Brain pericyte (primary cell): ENCODE data around the gene HS6ST2.

Experiments used
- DNase-seq: peaks from one replicate; pipeline ENCODE4 v3.0.0-alpha.2; 2012; ENCODE audit warnings: low read depth, low spot score

The HS6ST2 gene

GRCh38 chrX:132615391-132616131 lies 342.9 kb downstream of the HS6ST2 start:
- DNase-seq, result no peak

- DNase-seq, result no peak
These were observed 344.1 kb downstream of the HS6ST2 start for GRCh38 chrX:132614297-132614696.

- no peak for DNase-seq
These were observed 344.6 kb downstream of the HS6ST2 start for GRCh38 chrX:132613801-132614200.

- no peak for DNase-seq
These were observed 345.4 kb downstream of the HS6ST2 start for GRCh38 chrX:132612821-132613564.

- DNase-seq, result no peak
These were observed 347.9 kb downstream of the HS6ST2 start for GRCh38 chrX:132610536-132610935.

- DNase-seq, result no peak
These were observed 349.0 kb downstream of the HS6ST2 start for GRCh38 chrX:132609362-132609848.

- DNase-seq, result no peak
These were observed 354.6 kb downstream of the HS6ST2 start for GRCh38 chrX:132603700-132604286.

GRCh38 chrX:132602701-132603100 lies 355.7 kb downstream of the HS6ST2 start:
- DNase-seq, result no peak

GRCh38 chrX:132594999-132595398 lies 363.4 kb downstream of the HS6ST2 start:
- DNase-seq, result no peak

- no peak for DNase-seq
These were observed 364.3 kb downstream of the HS6ST2 start for GRCh38 chrX:132594129-132594528.

- DNase-seq, result no peak
These were observed 365.5 kb downstream of the HS6ST2 start for GRCh38 chrX:132592880-132593279.

- DNase-seq, result no peak
These were observed 366.6 kb downstream of the HS6ST2 start for GRCh38 chrX:132591719-132592275.

GRCh38 chrX:132590350-132591026 lies 367.9 kb downstream of the HS6ST2 start:
- no peak for DNase-seq

- DNase-seq, result no peak
These were observed 373.5 kb downstream of the HS6ST2 start for GRCh38 chrX:132584936-132585335.

- no peak for DNase-seq
These were observed 381.5 kb downstream of the HS6ST2 start for GRCh38 chrX:132576939-132577338.
